NB4 (cell line): ENCODE measurements around the gene LCN2.

Experiments used
- POLR2A ChIP-seq: IDR thresholded peaks from 2 replicates; pipeline ENCODE4 v1.6.1; 2011; ENCODE audit warnings: mild to moderate bottlenecking; ENCODE audit not compliant: insufficient read length; ENCODE audit errors: extremely low read depth
- TF ChIP-seq, protein P1 (sequence below): IDR thresholded peaks from one replicate; pipeline ENCODE4 v1.5.1; 2012; ENCODE audit warnings: low read depth, low read length
- TF ChIP-seq, protein P2 (sequence below): IDR thresholded peaks from 2 replicates; pipeline ENCODE4 v1.6.1; 2011; ENCODE audit warnings: low read depth, low read length

DNA sequence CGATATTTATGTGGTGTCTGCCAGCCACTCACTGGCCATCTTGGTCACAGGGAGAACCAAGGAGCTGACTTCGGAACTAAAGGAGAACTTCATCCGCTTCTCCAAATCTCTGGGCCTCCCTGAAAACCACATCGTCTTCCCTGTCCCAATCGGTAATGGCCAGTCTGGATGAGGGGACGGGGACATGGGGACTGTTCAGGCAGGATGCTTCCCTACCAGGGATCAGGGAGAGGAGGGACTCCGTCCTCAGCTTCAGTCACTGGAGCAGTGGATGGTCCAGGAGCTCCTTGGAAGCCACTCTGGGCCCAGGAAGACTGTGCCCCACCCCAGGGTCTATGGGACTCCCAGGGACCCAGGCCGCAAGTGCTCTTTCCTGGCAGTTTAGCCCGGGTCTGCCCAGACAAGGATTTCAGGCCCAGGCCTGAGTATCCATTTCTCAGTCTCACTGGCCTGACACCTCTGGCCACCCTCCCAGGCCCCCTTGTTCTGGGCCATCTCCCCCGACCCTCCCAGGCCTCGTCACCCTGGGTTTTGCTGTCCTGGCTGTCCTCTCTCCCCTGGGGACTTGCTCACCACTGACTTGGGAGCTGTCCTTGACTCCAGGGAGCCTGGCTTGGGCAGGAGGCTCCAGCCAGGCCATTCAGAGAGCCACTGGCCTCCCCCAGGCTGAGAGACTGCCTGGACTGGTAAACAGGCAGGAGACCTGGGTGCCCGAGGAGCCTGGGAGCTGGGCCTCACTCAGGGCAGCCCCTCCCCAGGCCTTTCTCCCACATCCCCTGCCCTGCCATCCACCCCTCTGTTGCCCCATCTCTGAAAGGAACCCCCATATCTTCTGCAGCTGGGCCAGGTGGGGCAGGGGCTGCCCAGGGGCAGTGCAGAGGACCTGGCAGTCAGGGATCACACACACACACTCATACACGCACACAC, 3.1 kb downstream of the LCN2 start:
- TF ChIP-seq, protein P1, sequence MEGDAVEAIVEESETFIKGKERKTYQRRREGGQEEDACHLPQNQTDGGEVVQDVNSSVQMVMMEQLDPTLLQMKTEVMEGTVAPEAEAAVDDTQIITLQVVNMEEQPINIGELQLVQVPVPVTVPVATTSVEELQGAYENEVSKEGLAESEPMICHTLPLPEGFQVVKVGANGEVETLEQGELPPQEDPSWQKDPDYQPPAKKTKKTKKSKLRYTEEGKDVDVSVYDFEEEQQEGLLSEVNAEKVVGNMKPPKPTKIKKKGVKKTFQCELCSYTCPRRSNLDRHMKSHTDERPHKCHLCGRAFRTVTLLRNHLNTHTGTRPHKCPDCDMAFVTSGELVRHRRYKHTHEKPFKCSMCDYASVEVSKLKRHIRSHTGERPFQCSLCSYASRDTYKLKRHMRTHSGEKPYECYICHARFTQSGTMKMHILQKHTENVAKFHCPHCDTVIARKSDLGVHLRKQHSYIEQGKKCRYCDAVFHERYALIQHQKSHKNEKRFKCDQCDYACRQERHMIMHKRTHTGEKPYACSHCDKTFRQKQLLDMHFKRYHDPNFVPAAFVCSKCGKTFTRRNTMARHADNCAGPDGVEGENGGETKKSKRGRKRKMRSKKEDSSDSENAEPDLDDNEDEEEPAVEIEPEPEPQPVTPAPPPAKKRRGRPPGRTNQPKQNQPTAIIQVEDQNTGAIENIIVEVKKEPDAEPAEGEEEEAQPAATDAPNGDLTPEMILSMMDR = no peak
- TF ChIP-seq, protein P2, sequence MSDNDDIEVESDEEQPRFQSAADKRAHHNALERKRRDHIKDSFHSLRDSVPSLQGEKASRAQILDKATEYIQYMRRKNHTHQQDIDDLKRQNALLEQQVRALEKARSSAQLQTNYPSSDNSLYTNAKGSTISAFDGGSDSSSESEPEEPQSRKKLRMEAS = no peak
- no peak for TF ChIP-seq POLR2A
